Activated effector memory CD4-positive, alpha-beta T cell treated with anti-CD3 and anti-CD28 coated beads, Interleukin-2, amount 50 U/mL, for 16 hours (primary cell): Measurements from ENCODE around the gene C2CD2.

ENCODE experiments used
- DNase-seq: peaks from one replicate; pipeline ENCODE4 v3.0.0-alpha.2; 2020

Gene C2CD2

DNA sequence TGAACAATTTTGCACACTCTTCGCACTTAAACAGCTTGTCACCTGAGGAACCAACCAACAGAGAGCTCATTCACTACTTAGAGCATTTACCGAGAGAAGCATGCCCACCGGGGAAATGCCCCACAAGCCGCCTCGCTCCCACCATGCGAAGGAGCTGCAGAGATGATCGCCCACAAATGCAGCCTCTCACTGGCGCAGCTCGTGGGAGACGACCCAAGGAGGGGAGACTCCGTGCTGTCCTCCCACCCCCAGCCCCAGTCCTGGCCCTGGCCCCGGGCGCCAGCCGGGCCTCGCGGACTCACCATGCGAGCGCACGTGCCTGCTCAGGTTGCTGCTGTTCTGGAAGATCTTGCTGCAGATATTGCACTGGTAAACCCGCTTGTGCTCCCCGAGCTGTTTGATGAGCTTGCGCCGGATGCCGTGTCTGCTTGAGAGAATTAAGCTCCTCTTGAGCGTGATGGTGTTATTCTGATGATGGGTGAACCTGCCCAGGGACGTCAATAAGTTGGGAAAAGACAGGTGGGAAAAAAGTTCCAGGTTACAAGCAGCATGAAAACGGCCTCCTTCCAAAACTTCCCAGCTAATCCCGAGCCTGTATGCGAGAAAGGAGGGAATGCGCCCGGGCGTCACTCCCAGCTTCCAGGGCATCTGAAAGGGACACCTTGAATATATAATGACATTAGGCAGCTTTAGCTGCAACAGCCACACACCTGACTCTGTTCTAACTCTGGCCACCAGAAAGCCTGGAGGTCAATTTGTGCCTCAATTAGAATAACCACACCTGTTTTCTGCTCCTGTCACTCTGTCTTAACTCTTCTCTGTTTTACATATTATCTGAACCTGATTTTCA, 117.4 kb downstream of the C2CD2 start:
- peak; percentile 44 for DNase-seq

GRCh38 chr21:41835711-41836154, 118.1 kb downstream of the C2CD2 start:
- DNase-seq, result peak; percentile 9
